ENCODE measurements around the gene PRPF6. TPM values are rescaled to one million over a fixed set of nuclear protein-coding genes. Genes with fewer than 3 reads are reported as not detected.

PRPF6 gene
- total RNA-seq, 1 donor, result 55.4 TPM

- no peak for TF ChIP-seq CTCF (IDR thresholded peaks at IDR 0.05; ENCODE audit: insufficient read depth, low read length)
- H3K4me3 ChIP-seq (ENCODE audit: low read depth, low read length), result no peak overlapping the region
- DNase-seq (ENCODE audit: low read depth), result peak; percentile 59
Measured at GRCh38 chr20:64027981-64028685, 47.2 kb downstream of the PRPF6 start.

- no peak for TF ChIP-seq CTCF (IDR thresholded peaks at IDR 0.05; ENCODE audit: insufficient read depth, low read length)
- DNase-seq (ENCODE audit: low read depth), result no peak
- H3K4me3 ChIP-seq (ENCODE audit: low read depth, low read length), result no peak overlapping the region
Measured at GRCh38 chr20:64029293-64030117, 48.6 kb downstream of the PRPF6 start.

- no peak overlapping the region for H3K4me3 ChIP-seq (ENCODE audit: low read depth, low read length)
- no peak for TF ChIP-seq CTCF (IDR thresholded peaks at IDR 0.05; ENCODE audit: insufficient read depth, low read length)
- DNase-seq (ENCODE audit: low read depth), result no peak
Measured at GRCh38 chr20:64030371-64031134, 49.6 kb downstream of the PRPF6 start.

GRCh38 chr20:64031822-64032314 is 50.9 kb downstream of the PRPF6 start:
- H3K4me3 ChIP-seq (ENCODE audit: low read depth, low read length), result no peak overlapping the region
- TF ChIP-seq CTCF (IDR thresholded peaks at IDR 0.05; ENCODE audit: insufficient read depth, low read length), result no peak
- DNase-seq (ENCODE audit: low read depth), result no peak

- H3K4me3 ChIP-seq (ENCODE audit: low read depth, low read length), result no peak overlapping the region
- no peak for DNase-seq (ENCODE audit: low read depth)
- TF ChIP-seq CTCF (IDR thresholded peaks at IDR 0.05; ENCODE audit: insufficient read depth, low read length), result no peak
Measured at GRCh38 chr20:64032706-64033624, 52.0 kb downstream of the PRPF6 start.
